Activated CD4-positive, alpha-beta T cell treated with anti-CD3 and anti-CD28 coated beads, Interleukin-2, amount 50 U/mL, for 48 hours (primary cell): Measurements from ENCODE around the gene RHBDD1.
A peak's percentile ranks its signal among the peaks of the same experiment; 100 is the strongest.

ENCODE experiments used
- DNase-seq, 2 experiments: peaks; one replicate each; pipeline ENCODE4 v3.0.0-alpha.2; 2020

The RHBDD1 gene

GRCh38 chr2:226835796-226836547 is at the start of gene RHBDD1:
Gene RHBDD1, plus strand, starts transcription at chr2:226836054. Its CDS starts 28,640 bp downstream, at chr2:226864694.
- peak; percentile 91 to 92 for DNase-seq

GRCh38 chr2:226788064-226788463 is 47.8 kb upstream of the RHBDD1 start:
- no peak for DNase-seq

DNA sequence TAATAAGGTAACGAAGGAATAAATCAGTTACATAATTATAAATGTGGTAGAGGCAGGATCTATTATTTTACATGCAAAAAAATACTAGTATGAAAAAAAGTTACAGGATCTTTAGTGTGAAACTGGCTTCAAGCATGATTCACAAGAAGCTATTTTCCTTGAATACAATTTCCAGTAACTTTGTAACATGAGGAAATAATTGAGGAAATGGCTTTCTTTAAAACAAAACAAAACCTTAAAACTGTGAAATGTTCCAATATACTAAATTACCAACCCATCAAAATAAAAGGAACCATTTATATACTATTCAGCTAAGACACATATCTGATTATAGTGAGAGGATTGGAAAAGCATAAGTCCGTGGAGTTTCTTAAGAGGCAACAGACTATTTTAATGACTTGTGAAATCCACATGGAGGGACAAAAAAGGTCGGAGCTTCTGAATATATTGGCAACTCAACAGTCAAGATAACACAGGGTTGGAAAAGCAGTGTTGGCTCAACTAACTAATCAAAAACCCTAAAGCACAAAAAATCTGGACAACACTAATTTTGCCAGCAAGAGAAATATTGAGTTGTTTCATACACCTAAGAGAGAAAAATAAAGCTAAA is 46.9 kb upstream of the RHBDD1 start:
- DNase-seq, result no peak

DNA sequence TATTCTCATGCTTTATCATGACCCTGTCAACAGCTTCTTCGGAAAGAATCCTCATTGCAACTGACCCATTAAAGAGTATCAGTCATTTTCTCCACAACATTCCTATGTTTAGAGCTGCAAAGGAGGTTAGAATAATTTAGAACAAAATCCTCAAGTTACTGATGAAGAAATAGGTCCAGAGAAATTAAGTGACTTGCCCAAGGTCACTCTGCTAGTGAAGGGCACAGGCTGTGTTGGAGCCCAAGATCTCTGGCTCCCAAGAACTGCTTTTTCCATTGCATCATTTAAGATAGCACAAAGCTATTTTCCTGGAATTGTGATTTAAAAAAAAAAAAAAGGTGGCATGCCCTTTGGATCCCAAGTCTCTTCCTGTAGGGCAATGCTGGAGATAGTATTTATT is 45.8 kb upstream of the RHBDD1 start:
- DNase-seq, result no peak

- DNase-seq, result no peak
These were observed 45.4 kb upstream of the RHBDD1 start for GRCh38 chr2:226790431-226790830.

- no peak for DNase-seq
These were observed 44.8 kb upstream of the RHBDD1 start for GRCh38 chr2:226791056-226791486.

GRCh38 chr2:226791487-226792081 is 44.3 kb upstream of the RHBDD1 start:
- peak; percentile 90 to 92 for DNase-seq

- no peak for DNase-seq
These were observed 43.5 kb upstream of the RHBDD1 start for GRCh38 chr2:226792155-226792881.

GRCh38 chr2:226793646-226794045 is 42.2 kb upstream of the RHBDD1 start:
- DNase-seq, result no peak

DNA sequence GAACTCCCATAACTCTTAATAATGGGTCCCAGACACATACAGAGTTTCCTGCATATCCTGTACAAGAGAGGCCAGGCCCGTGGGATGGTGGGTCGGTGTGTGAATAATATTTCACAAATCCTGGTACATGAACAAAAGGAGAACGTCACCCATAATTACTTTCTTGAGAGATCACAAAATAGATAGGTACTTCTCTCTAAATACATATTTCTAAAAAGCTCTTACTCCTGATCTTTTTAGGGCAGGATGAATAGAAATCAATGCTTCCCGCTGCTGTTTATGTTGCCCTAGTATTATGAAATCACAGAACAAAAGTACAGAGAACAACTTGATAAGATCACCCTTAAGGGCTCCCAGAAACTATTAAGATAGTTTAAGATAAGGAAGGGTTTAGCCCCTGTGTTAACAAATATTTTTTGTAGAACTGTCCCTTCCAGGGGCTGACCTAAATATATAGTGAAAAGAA is 41.6 kb upstream of the RHBDD1 start:
- DNase-seq, result no peak

GRCh38 chr2:226794751-226795171 is 41.1 kb upstream of the RHBDD1 start:
- DNase-seq, result no peak

GRCh38 chr2:226795281-226796011 is 40.4 kb upstream of the RHBDD1 start:
- DNase-seq, result no peak

- DNase-seq, result no peak
These were observed 39.6 kb upstream of the RHBDD1 start for GRCh38 chr2:226796012-226796839.

DNA sequence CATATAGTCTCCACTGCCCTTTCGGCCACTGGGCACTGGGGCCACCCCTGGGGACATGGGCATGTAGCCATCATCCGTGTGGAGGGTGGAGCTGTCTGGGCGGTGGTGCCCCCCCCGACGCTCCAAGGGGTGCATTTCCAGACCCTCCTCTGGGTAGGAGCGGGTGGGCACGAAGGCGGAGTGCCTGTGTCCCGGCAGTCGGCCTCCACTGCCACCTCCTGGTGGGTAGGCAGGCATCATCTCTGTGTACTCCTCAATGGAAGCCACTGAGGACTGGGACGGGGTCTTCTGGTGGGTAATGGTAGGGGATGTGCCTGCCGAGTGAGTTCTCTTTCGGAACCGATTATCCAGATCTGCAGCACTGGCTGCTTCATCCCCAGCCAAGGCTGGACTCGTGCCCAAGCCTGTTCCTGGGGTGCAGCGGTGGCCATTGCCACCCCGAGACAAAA is 39.0 kb upstream of the RHBDD1 start:
- peak in 1 of 2 experiments; percentile 10 for DNase-seq

- DNase-seq, result no peak
These were observed 38.4 kb upstream of the RHBDD1 start for GRCh38 chr2:226797289-226797988.

DNA sequence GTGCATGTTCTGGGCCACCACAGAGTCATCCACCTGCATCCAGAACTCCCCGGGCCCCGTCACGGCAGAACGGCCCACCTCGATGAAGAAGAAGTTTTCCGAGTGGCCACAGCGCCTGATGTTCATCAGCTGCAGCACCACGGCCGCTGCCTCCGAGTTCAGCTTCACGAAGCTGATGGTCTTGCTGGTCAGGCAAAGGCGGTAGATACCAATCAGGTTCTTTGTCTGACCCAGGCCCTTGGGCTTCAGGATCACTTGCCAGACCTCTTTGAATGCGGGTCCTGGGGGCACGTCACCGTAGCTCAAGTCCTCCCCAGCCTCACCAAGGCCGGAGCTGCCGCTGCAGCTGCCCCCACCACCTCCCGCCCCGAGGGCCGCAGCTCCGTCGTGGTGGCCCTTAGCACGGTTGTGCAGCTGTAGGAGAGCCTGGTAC is 37.8 kb upstream of the RHBDD1 start:
- no peak for DNase-seq

GRCh38 chr2:226798422-226799210 is 37.2 kb upstream of the RHBDD1 start:
- DNase-seq, result peak; percentile 41 to 54

GRCh38 chr2:226799211-226799975 is 36.5 kb upstream of the RHBDD1 start, which contains the start of gene IRS1:
Gene IRS1, minus strand, starts transcription at chr2:226799820. Its CDS starts 1,082 bp downstream, at chr2:226798738.
- DNase-seq, result peak; percentile 61 to 70
